PFSK-1 (cell line): ENCODE results near the gene ADCK2.

Source experiments
- FOXP2 ChIP-seq: optimal IDR thresholded peaks from 2 replicates; pipeline ENCODE3; 2011; ENCODE audit warnings: borderline replicate concordance, control low read depth, inconsistent platforms; ENCODE audit not compliant: insufficient read depth; ENCODE audit errors: extremely low read length, extremely low read depth
- POLR2AphosphoS5 ChIP-seq: IDR thresholded peaks from 2 replicates; pipeline ENCODE4 v1.6.1; 2012; ENCODE audit warnings: low read depth, mild to moderate bottlenecking, control low read depth, low read length, moderate library complexity
- SIN3A ChIP-seq: IDR thresholded peaks from 2 replicates; pipeline ENCODE4 v1.6.1; 2012; ENCODE audit warnings: mild to moderate bottlenecking, low read length, moderate library complexity, borderline replicate concordance; ENCODE audit not compliant: insufficient read depth
- TAF1 ChIP-seq: IDR thresholded peaks from 2 replicates; pipeline ENCODE4 v1.6.1; 2012; ENCODE audit warnings: low read length, control low read depth, borderline replicate concordance; ENCODE audit not compliant: insufficient read depth
- TF ChIP-seq, protein P1 (sequence below), 2 experiments: IDR thresholded peaks; 2 replicates each; pipeline versions ENCODE4 v1.6.1 to v1.8.0; 2011 to 2012; ENCODE audit warnings: low read depth in 2 of 2, low read length in 2 of 2, control low read depth in 1 of 2, inconsistent platforms in 1 of 2, mild to moderate bottlenecking in 1 of 2, moderate library complexity in 1 of 2; ENCODE audit not compliant: insufficient read depth in 1 of 2

The ADCK2 gene

DNA sequence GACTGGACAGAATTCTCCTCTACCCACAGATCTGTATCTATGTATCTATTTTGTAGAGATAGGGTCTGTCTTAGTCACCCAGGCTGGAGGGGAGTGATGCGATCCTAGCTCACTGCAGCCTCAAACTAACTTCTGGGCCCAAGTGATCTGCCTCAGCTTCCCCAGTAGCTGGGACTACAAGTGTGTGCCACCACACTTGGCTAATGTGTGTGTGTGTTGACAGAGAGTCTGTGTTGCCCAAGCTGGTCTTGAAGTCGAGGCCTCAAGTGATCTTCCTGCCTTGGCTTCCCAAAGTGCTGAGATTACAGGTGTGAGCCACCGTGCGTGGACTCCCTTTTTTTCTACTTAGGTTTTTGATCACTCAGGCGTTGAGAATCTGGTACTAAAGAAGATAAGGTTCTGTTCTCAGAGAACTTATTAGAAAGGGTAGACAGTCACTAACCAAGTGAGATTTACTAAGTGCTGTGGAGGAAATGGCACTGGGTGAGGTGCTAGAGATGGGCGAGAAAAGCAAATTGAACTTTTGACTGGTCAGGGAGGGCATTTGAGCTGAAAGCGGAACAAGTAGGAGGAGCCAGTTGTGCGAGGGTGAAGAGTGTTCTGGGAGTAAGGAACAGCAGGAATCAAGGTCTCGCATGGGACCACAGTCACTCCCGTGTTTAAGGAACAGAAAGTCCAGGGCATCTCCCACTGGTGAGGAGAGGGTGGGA is 41.7 kb downstream of the ADCK2 start:
- TF ChIP-seq TAF1 (no peak), FOXP2 (no peak), POLR2AphosphoS5 (no peak), SIN3A (no peak)
- TF ChIP-seq, protein P1, sequence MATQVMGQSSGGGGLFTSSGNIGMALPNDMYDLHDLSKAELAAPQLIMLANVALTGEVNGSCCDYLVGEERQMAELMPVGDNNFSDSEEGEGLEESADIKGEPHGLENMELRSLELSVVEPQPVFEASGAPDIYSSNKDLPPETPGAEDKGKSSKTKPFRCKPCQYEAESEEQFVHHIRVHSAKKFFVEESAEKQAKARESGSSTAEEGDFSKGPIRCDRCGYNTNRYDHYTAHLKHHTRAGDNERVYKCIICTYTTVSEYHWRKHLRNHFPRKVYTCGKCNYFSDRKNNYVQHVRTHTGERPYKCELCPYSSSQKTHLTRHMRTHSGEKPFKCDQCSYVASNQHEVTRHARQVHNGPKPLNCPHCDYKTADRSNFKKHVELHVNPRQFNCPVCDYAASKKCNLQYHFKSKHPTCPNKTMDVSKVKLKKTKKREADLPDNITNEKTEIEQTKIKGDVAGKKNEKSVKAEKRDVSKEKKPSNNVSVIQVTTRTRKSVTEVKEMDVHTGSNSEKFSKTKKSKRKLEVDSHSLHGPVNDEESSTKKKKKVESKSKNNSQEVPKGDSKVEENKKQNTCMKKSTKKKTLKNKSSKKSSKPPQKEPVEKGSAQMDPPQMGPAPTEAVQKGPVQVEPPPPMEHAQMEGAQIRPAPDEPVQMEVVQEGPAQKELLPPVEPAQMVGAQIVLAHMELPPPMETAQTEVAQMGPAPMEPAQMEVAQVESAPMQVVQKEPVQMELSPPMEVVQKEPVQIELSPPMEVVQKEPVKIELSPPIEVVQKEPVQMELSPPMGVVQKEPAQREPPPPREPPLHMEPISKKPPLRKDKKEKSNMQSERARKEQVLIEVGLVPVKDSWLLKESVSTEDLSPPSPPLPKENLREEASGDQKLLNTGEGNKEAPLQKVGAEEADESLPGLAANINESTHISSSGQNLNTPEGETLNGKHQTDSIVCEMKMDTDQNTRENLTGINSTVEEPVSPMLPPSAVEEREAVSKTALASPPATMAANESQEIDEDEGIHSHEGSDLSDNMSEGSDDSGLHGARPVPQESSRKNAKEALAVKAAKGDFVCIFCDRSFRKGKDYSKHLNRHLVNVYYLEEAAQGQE (IDR thresholded peaks at IDR 0.05; ENCODE audit: insufficient read depth in 1 of 2, low read depth in 2 of 2, low read length in 2 of 2): no peak

DNA sequence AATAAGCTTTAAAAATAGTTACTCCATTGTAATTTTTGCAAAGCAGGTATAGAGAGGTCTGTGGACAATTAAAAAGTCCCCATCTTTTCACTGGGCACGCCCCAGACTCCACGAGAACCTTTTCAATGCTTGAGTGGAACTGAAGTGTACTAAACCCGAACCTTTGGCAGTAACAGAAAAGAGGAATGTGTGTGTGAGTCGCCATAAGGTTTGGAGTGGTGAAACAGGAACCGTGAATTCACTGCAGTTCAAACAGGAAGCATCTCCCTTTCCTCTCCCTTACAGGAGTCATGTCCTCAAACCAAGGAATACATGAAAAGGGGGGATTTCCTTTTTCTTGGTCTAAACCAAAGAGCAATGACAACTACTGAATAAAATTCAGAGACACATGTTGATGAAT is 47.0 kb downstream of the ADCK2 start:
- no peak for TF ChIP-seq SIN3A
- TF ChIP-seq, protein P1 (IDR thresholded peaks at IDR 0.05; ENCODE audit: insufficient read depth in 1 of 2, low read depth in 2 of 2, low read length in 2 of 2): no peak
- no peak for TF ChIP-seq POLR2AphosphoS5
- no peak for TF ChIP-seq FOXP2
- no peak for TF ChIP-seq TAF1

DNA sequence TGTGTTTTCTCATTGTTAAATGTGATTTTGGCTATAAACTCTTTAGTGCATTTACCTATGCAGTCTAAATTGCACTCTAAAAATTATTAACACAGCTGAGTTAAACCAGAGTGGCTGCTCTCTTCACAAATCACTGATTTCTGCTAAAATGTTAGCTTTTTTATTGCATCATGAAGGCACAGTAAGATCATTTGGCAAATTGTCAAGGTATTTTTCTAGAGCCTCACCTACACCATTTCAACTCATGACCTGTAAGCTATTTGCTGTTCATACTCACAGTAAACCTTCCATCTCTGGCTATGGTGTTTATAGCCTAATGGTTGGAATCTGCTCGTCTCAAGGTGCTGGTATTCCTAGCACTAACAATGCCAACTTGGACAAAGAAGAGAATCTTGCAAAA is 49.5 kb downstream of the ADCK2 start:
- no peak for TF ChIP-seq FOXP2
- TF ChIP-seq POLR2AphosphoS5: no peak
- no peak for TF ChIP-seq SIN3A
- TF ChIP-seq, protein P1 (IDR thresholded peaks at IDR 0.05; ENCODE audit: insufficient read depth in 1 of 2, low read depth in 2 of 2, low read length in 2 of 2): no peak
- TF ChIP-seq TAF1: no peak

DNA sequence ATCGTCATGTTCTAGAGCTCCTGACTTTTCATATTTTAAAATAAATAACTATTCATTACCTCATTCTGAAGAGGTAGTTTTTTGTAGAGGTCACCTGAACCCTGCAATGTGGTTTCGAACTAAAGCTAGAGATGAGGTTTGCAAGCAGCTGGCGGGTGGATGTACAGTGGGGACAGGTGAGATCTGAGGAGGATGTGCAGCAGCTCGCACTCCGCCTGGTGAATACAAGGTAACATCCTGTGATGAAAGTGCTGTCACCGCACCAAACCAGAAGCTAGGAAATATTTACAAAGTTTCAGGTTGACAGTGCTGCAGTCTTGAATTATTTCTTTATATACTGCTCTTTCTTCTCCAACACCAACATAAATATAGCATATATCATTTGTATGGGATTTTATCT is 50.3 kb downstream of the ADCK2 start:
- TF ChIP-seq FOXP2 (no peak), POLR2AphosphoS5 (no peak), TAF1 (no peak), SIN3A (no peak)
- TF ChIP-seq, protein P1 (IDR thresholded peaks at IDR 0.05; ENCODE audit: insufficient read depth in 1 of 2, low read depth in 2 of 2, low read length in 2 of 2): no peak
